Measurements from ENCODE around the gene NEK11.

Gene NEK11

GRCh38 chr3:131007782-131008181, 18.9 kb upstream of the NEK11 start:
- Histone ChIP-seq H2AFZ (ENCODE audit: low read length, unreplicated experiment) (no peak overlapping the region), H3K27ac (ENCODE audit: low read depth, low read length) (no peak overlapping the region), H3K4me1 (ENCODE audit: control insufficient read depth, insufficient read depth, low read length, unreplicated experiment) (peaks cover 10% of the 10 kb centered on the region), H3K4me3 (ENCODE audit: low read depth, low read length) (no peak overlapping the region), H3K27me3 (ENCODE audit: insufficient read depth, low read length) (no peaks in the 10 kb centered on the region), H3K36me3 (ENCODE audit: insufficient read depth, low read length) (peaks cover 20% of the 10 kb centered on the region), H3K79me2 (ENCODE audit: control insufficient read depth, insufficient read depth, low read length, unreplicated experiment) (no peaks in the 10 kb centered on the region)

GRCh38 chr3:131008326-131008725, 18.4 kb upstream of the NEK11 start:
- H3K27ac ChIP-seq (ENCODE audit: low read depth, low read length), result no peak overlapping the region
- peaks cover 23% of the 10 kb centered on the region for H3K36me3 ChIP-seq (ENCODE audit: insufficient read depth, low read length)

GRCh38 chr3:131009698-131010097, 17.0 kb upstream of the NEK11 start:
- no peaks in the 10 kb centered on the region for H3K79me2 ChIP-seq (ENCODE audit: control insufficient read depth, insufficient read depth, low read length, unreplicated experiment)

More at GRCh38 chr3:131008326-131008725, 18.4 kb upstream of the NEK11 start:
- Histone ChIP-seq H3K4me1 (ENCODE audit: control insufficient read depth, insufficient read depth, low read length, unreplicated experiment) (peaks cover 5% of the 10 kb centered on the region), H3K79me2 (ENCODE audit: control insufficient read depth, insufficient read depth, low read length, unreplicated experiment) (no peaks in the 10 kb centered on the region), H2AFZ (ENCODE audit: low read length, unreplicated experiment) (no peak overlapping the region), H3K4me3 (ENCODE audit: low read depth, low read length) (no peak overlapping the region), H3K27me3 (ENCODE audit: insufficient read depth, low read length) (no peaks in the 10 kb centered on the region)

GRCh38 chr3:131018970-131019369, 7.7 kb upstream of the NEK11 start:
- no peaks in the 10 kb centered on the region for H3K4me1 ChIP-seq (ENCODE audit: control insufficient read depth, insufficient read depth, low read length, unreplicated experiment)
- no peaks in the 10 kb centered on the region for H3K27me3 ChIP-seq (ENCODE audit: insufficient read depth, low read length)
- H2AFZ ChIP-seq (ENCODE audit: low read length, unreplicated experiment), result no peak overlapping the region
- H3K36me3 ChIP-seq (ENCODE audit: insufficient read depth, low read length), result peaks cover 33% of the 10 kb centered on the region
- H3K79me2 ChIP-seq (ENCODE audit: control insufficient read depth, insufficient read depth, low read length, unreplicated experiment), result no peaks in the 10 kb centered on the region
- no peak overlapping the region for H3K4me3 ChIP-seq (ENCODE audit: low read depth, low read length)
- no peak overlapping the region for H3K27ac ChIP-seq (ENCODE audit: low read depth, low read length)

More at GRCh38 chr3:131009698-131010097, 17.0 kb upstream of the NEK11 start:
- no peak overlapping the region for H3K27ac ChIP-seq (ENCODE audit: low read depth, low read length)
- no peak overlapping the region for H3K4me3 ChIP-seq (ENCODE audit: low read depth, low read length)
- no peaks in the 10 kb centered on the region for H3K4me1 ChIP-seq (ENCODE audit: control insufficient read depth, insufficient read depth, low read length, unreplicated experiment)
- H3K27me3 ChIP-seq (ENCODE audit: insufficient read depth, low read length), result no peaks in the 10 kb centered on the region
- peaks cover 37% of the 10 kb centered on the region for H3K36me3 ChIP-seq (ENCODE audit: insufficient read depth, low read length)
- H2AFZ ChIP-seq (ENCODE audit: low read length, unreplicated experiment), result no peak overlapping the region

- Histone ChIP-seq H3K27ac (ENCODE audit: low read depth, low read length) (no peak overlapping the region), H3K4me1 (ENCODE audit: control insufficient read depth, insufficient read depth, low read length, unreplicated experiment) (peaks cover 2% of the 10 kb centered on the region), H3K79me2 (ENCODE audit: control insufficient read depth, insufficient read depth, low read length, unreplicated experiment) (no peaks in the 10 kb centered on the region), H3K27me3 (ENCODE audit: insufficient read depth, low read length) (no peaks in the 10 kb centered on the region), H3K36me3 (ENCODE audit: insufficient read depth, low read length) (peaks cover 29% of the 10 kb centered on the region; the same call in 1 of the 2 replicates), H2AFZ (ENCODE audit: low read length, unreplicated experiment) (no peak overlapping the region), H3K4me3 (ENCODE audit: low read depth, low read length) (no peak overlapping the region)
Observed at GRCh38 chr3:131020122-131020693, 6.5 kb upstream of the NEK11 start.

- H3K36me3 ChIP-seq (ENCODE audit: insufficient read depth, low read length), result peaks cover 12% of the 10 kb centered on the region; the same call in 1 of the 2 replicates
- peaks cover 10% of the 10 kb centered on the region for H3K4me1 ChIP-seq (ENCODE audit: control insufficient read depth, insufficient read depth, low read length, unreplicated experiment)
- no peak overlapping the region for H2AFZ ChIP-seq (ENCODE audit: low read length, unreplicated experiment)
- H3K4me3 ChIP-seq (ENCODE audit: low read depth, low read length), result peak overlapping the region; percentile 84
- no peak overlapping the region for H3K27ac ChIP-seq (ENCODE audit: low read depth, low read length)
- H3K79me2 ChIP-seq (ENCODE audit: control insufficient read depth, insufficient read depth, low read length, unreplicated experiment), result no peaks in the 10 kb centered on the region
- H3K27me3 ChIP-seq (ENCODE audit: insufficient read depth, low read length), result no peaks in the 10 kb centered on the region
Observed at GRCh38 chr3:131025539-131025938, 1.1 kb upstream of the NEK11 start.

- no peak overlapping the region for H3K4me3 ChIP-seq (ENCODE audit: low read depth, low read length)
- H3K27ac ChIP-seq (ENCODE audit: low read depth, low read length), result no peak overlapping the region
- 0 out of 2 replicates have a peak, but pooled peaks cover 9% of the 10 kb centered on the region for H3K36me3 ChIP-seq (ENCODE audit: insufficient read depth, low read length)
- peaks cover 10% of the 10 kb centered on the region for H3K4me1 ChIP-seq (ENCODE audit: control insufficient read depth, insufficient read depth, low read length, unreplicated experiment)
- no peak overlapping the region for H2AFZ ChIP-seq (ENCODE audit: low read length, unreplicated experiment)
- H3K79me2 ChIP-seq (ENCODE audit: control insufficient read depth, insufficient read depth, low read length, unreplicated experiment), result no peaks in the 10 kb centered on the region
- no peaks in the 10 kb centered on the region for H3K27me3 ChIP-seq (ENCODE audit: insufficient read depth, low read length)
Observed at GRCh38 chr3:131028844-131029243, 2.2 kb downstream of the NEK11 start.

GRCh38 chr3:131031660-131032059, 5.0 kb downstream of the NEK11 start:
- Histone ChIP-seq H3K36me3 (ENCODE audit: insufficient read depth, low read length) (no peaks in the 10 kb centered on the region), H3K4me1 (ENCODE audit: control insufficient read depth, insufficient read depth, low read length, unreplicated experiment) (peaks cover 12% of the 10 kb centered on the region), H3K4me3 (ENCODE audit: low read depth, low read length) (no peak overlapping the region), H3K27me3 (ENCODE audit: insufficient read depth, low read length) (no peaks in the 10 kb centered on the region), H3K27ac (ENCODE audit: low read depth, low read length) (no peak overlapping the region), H2AFZ (ENCODE audit: low read length, unreplicated experiment) (no peak overlapping the region), H3K79me2 (ENCODE audit: control insufficient read depth, insufficient read depth, low read length, unreplicated experiment) (no peaks in the 10 kb centered on the region)

GRCh38 chr3:131033480-131034080, 6.9 kb downstream of the NEK11 start:
- Histone ChIP-seq H3K27ac (ENCODE audit: low read depth, low read length) (no peak overlapping the region), H3K4me1 (ENCODE audit: control insufficient read depth, insufficient read depth, low read length, unreplicated experiment) (peaks cover 18% of the 10 kb centered on the region), H2AFZ (ENCODE audit: low read length, unreplicated experiment) (no peak overlapping the region), H3K79me2 (ENCODE audit: control insufficient read depth, insufficient read depth, low read length, unreplicated experiment) (no peaks in the 10 kb centered on the region), H3K4me3 (ENCODE audit: low read depth, low read length) (no peak overlapping the region), H3K27me3 (ENCODE audit: insufficient read depth, low read length) (no peaks in the 10 kb centered on the region), H3K36me3 (ENCODE audit: insufficient read depth, low read length) (no peaks in the 10 kb centered on the region)

- no peaks in the 10 kb centered on the region for H3K27me3 ChIP-seq (ENCODE audit: insufficient read depth, low read length)
- peaks cover 18% of the 10 kb centered on the region for H3K4me1 ChIP-seq (ENCODE audit: control insufficient read depth, insufficient read depth, low read length, unreplicated experiment)
- no peaks in the 10 kb centered on the region for H3K79me2 ChIP-seq (ENCODE audit: control insufficient read depth, insufficient read depth, low read length, unreplicated experiment)
- no peak overlapping the region for H2AFZ ChIP-seq (ENCODE audit: low read length, unreplicated experiment)
- H3K4me3 ChIP-seq (ENCODE audit: low read depth, low read length), result no peak overlapping the region
- H3K27ac ChIP-seq (ENCODE audit: low read depth, low read length), result no peak overlapping the region
- H3K36me3 ChIP-seq (ENCODE audit: insufficient read depth, low read length), result no peaks in the 10 kb centered on the region
Observed at GRCh38 chr3:131036200-131036816, 9.6 kb downstream of the NEK11 start.

GRCh38 chr3:131036986-131037385, 10.3 kb downstream of the NEK11 start:
- H3K4me3 ChIP-seq (ENCODE audit: low read depth, low read length), result no peak overlapping the region
- no peak overlapping the region for H2AFZ ChIP-seq (ENCODE audit: low read length, unreplicated experiment)
- no peak overlapping the region for H3K27ac ChIP-seq (ENCODE audit: low read depth, low read length)
- peaks cover 18% of the 10 kb centered on the region for H3K4me1 ChIP-seq (ENCODE audit: control insufficient read depth, insufficient read depth, low read length, unreplicated experiment)
- no peaks in the 10 kb centered on the region for H3K27me3 ChIP-seq (ENCODE audit: insufficient read depth, low read length)
- H3K79me2 ChIP-seq (ENCODE audit: control insufficient read depth, insufficient read depth, low read length, unreplicated experiment), result no peaks in the 10 kb centered on the region
- no peaks in the 10 kb centered on the region for H3K36me3 ChIP-seq (ENCODE audit: insufficient read depth, low read length)
